Heart left ventricle (tissue), 13 donors: ENCODE results near the gene RAP2C.

ENCODE experiments used
- POLR2A ChIP-seq, 2 donors: fragments of 450-650 bp; IDR thresholded peaks; one replicate each; pipeline ENCODE4 v1.6.1; 2017; ENCODE audit warnings: antibody characterized with exemption in 2 of 2, mild to moderate bottlenecking in 2 of 2, moderate library complexity in 2 of 2
- TF ChIP-seq, protein P1 (sequence below), 12 donors: fragments of 200-600 bp; sonication (generic) in 4 of 12; IDR thresholded peaks; one replicate each; pipeline versions ENCODE4 v1.5.0 to v1.8.0; 2018 to 2022; ENCODE audit warnings: antibody characterized with exemption in 12 of 12, mild to moderate bottlenecking in 5 of 12
- donor health status: ischemic (EF 13 %, LVEDD 7.1; RV severe dilation, severe dysfunction).
- donor health status: DM: no; HTN: yes; CAD: no.
- donor health status: DM: no; HTN: no; CAD: no.
- donor health status: ischemic (EF 25% LVEDD 6.9; RV normal size, moderate dysfunction).
- donor health status: ischemic (EF 25% LVEDD 5.7; RV mildly dilated, moderate dysfunction).
- donor health status: ischemic (EF 35%, LVEDD 5.7; RV mildly dilated, moderate dysfunction).
- donor health status: nonischemic (EF 11% LVEDD 7.7; RV severe dilation, severe dysfunction).
- donor health status: DM: yes; HTN: yes; CAD: no.
- donor health status: PGD.
- donor health status: ischemic (EF 29% LVEDD 5.4; RV normal size, mild dysfunction).
- donor health status: nonischemic (EF 23%, LVEDD 6.1; RV moderate dilation, normal function).

DNA sequence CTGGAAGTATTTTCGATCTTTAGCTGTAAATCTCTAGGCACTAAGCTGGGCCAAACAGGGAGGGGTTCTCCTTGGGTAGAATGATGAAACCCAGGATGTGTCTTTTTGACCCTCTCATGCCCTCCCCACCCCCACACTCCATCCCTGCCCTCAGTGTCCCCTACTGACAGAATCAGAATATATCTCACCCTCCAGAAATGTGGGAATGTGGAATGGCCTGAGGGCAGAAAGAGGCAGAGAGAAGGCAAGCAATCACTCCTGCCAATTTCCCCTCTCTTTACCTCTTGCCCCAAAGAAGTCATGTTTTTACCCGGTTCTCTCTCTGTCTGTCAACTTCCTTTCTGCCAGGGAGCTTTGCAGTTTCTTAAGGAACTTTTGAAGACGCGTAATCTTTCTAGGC lies 34.4 kb downstream of the RAP2C start:
- TF ChIP-seq, protein P1, sequence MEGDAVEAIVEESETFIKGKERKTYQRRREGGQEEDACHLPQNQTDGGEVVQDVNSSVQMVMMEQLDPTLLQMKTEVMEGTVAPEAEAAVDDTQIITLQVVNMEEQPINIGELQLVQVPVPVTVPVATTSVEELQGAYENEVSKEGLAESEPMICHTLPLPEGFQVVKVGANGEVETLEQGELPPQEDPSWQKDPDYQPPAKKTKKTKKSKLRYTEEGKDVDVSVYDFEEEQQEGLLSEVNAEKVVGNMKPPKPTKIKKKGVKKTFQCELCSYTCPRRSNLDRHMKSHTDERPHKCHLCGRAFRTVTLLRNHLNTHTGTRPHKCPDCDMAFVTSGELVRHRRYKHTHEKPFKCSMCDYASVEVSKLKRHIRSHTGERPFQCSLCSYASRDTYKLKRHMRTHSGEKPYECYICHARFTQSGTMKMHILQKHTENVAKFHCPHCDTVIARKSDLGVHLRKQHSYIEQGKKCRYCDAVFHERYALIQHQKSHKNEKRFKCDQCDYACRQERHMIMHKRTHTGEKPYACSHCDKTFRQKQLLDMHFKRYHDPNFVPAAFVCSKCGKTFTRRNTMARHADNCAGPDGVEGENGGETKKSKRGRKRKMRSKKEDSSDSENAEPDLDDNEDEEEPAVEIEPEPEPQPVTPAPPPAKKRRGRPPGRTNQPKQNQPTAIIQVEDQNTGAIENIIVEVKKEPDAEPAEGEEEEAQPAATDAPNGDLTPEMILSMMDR (IDR thresholded peaks at IDR 0.05) = no peak
- no peak for TF ChIP-seq POLR2A (IDR thresholded peaks at IDR 0.05)
